Progenitor cell of endocrine pancreas (in vitro differentiated cells): ENCODE results near the gene PAX7. TPM values are rescaled to one million over a fixed set of nuclear protein-coding genes. Genes with fewer than 3 reads are reported as not detected.

Source experiments
- DNase-seq: peaks from one replicate; pipeline ENCODE4 v3.0.0; 2021; ENCODE audit warnings: low spot score; ENCODE audit not compliant: unreplicated experiment
- H3K27ac Mint-ChIP-seq: 2 replicates; pipeline ENCODE4 v1.8.0; 2021; ENCODE audit warnings: mild to moderate bottlenecking, moderate library complexity, mixed read lengths
- H3K27me3 Mint-ChIP-seq: 2 replicates; pipeline ENCODE4 v1.8.0; 2021; ENCODE audit warnings: mixed read lengths
- H3K36me3 Mint-ChIP-seq: 2 replicates; pipeline ENCODE4 v1.8.0; 2022; ENCODE audit warnings: mixed read lengths; ENCODE audit not compliant: insufficient read depth
- H3K4me1 Mint-ChIP-seq: 2 replicates; pipeline ENCODE4 v1.8.0; 2021; ENCODE audit warnings: low read depth, mixed read lengths
- H3K4me3 Mint-ChIP-seq: 2 replicates; pipeline ENCODE4 v1.8.0; 2021; ENCODE audit warnings: low read depth, mild to moderate bottlenecking, moderate library complexity, mixed read lengths
- H3K9me3 Mint-ChIP-seq: 2 replicates; pipeline ENCODE4 v1.8.0; 2021; ENCODE audit warnings: low read depth, mixed read lengths
- total RNA-seq: library from RNA; stranded (reverse); gene quantifications from 2 replicates; pipeline ENCODE4 v1.2.1, GENCODE V29; 2021
- TF ChIP-seq, protein P1 (sequence below): fragments of 200-600 bp; sonication (generic); IDR thresholded peaks from one replicate; pipeline ENCODE4 v1.5.0; 2021; ENCODE audit warnings: antibody characterized with exemption, mild to moderate bottlenecking; ENCODE audit not compliant: unreplicated experiment

PAX7 gene
- total RNA-seq, 1 donor from 2014 or later, result not detected

DNA sequence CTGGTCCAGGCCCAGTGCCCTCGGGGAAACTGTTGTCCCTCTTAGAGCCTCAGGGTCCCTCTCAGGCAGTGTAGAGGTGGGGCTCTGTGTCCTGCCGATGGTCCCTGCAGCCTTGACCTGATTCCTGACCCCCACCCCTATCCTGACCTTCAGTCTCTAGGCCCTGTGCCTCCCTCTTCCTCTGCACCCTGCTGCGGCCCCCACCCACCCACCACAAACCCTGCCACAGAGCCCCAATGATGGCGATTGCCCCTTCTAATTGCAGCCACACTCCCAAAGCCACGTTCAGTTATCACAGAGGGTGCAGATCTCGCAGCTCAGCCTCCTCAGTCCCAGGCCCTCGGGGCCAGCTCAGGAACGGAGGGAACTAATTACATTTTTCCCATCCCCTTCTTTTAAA is 99.7 kb downstream of the PAX7 start:
- Mint-ChIP-seq H3K36me3 (no peaks in the 10 kb centered on the region), H3K9me3 (no peaks in the 10 kb centered on the region), H3K4me3 (no peak overlapping the region), H3K4me1 (peaks cover 6% of the 10 kb centered on the region), H3K27me3 (peaks cover 72% of the 10 kb centered on the region), H3K27ac (no peak overlapping the region)
- TF ChIP-seq, protein P1, sequence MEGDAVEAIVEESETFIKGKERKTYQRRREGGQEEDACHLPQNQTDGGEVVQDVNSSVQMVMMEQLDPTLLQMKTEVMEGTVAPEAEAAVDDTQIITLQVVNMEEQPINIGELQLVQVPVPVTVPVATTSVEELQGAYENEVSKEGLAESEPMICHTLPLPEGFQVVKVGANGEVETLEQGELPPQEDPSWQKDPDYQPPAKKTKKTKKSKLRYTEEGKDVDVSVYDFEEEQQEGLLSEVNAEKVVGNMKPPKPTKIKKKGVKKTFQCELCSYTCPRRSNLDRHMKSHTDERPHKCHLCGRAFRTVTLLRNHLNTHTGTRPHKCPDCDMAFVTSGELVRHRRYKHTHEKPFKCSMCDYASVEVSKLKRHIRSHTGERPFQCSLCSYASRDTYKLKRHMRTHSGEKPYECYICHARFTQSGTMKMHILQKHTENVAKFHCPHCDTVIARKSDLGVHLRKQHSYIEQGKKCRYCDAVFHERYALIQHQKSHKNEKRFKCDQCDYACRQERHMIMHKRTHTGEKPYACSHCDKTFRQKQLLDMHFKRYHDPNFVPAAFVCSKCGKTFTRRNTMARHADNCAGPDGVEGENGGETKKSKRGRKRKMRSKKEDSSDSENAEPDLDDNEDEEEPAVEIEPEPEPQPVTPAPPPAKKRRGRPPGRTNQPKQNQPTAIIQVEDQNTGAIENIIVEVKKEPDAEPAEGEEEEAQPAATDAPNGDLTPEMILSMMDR, result no peak
- no peak for DNase-seq

- TF ChIP-seq, protein P1, result no peak
- DNase-seq, result no peak
- no peaks in the 10 kb centered on the region for H3K36me3 Mint-ChIP-seq
- no peak overlapping the region for H3K27ac Mint-ChIP-seq
- H3K4me3 Mint-ChIP-seq, result no peak overlapping the region
- H3K9me3 Mint-ChIP-seq, result no peaks in the 10 kb centered on the region
- H3K27me3 Mint-ChIP-seq, result peaks cover 68% of the 10 kb centered on the region
- peaks cover 5% of the 10 kb centered on the region for H3K4me1 Mint-ChIP-seq
Measured at GRCh38 chr1:18731148-18731547, 100.5 kb downstream of the PAX7 start.

- TF ChIP-seq, protein P1, result no peak
- no peak overlapping the region for H3K4me3 Mint-ChIP-seq
- no peaks in the 10 kb centered on the region for H3K9me3 Mint-ChIP-seq
- no peak overlapping the region for H3K27ac Mint-ChIP-seq
- peaks cover 5% of the 10 kb centered on the region for H3K4me1 Mint-ChIP-seq
- no peak for DNase-seq
- peaks cover 62% of the 10 kb centered on the region for H3K27me3 Mint-ChIP-seq
- H3K36me3 Mint-ChIP-seq, result no peaks in the 10 kb centered on the region
Measured at GRCh38 chr1:18731591-18732235, 101.1 kb downstream of the PAX7 start.

- peaks cover 52% of the 10 kb centered on the region for H3K27me3 Mint-ChIP-seq
- no peaks in the 10 kb centered on the region for H3K9me3 Mint-ChIP-seq
Measured at GRCh38 chr1:18732686-18733085, 102.0 kb downstream of the PAX7 start.

GRCh38 chr1:18734001-18734400 is 103.4 kb downstream of the PAX7 start:
- H3K4me3 Mint-ChIP-seq, result no peak overlapping the region
- H3K36me3 Mint-ChIP-seq, result no peaks in the 10 kb centered on the region
- peaks cover 5% of the 10 kb centered on the region for H3K4me1 Mint-ChIP-seq
- H3K9me3 Mint-ChIP-seq, result no peaks in the 10 kb centered on the region
- DNase-seq, result no peak
- H3K27me3 Mint-ChIP-seq, result peaks cover 46% of the 10 kb centered on the region
- H3K27ac Mint-ChIP-seq, result no peak overlapping the region
- TF ChIP-seq, protein P1, result no peak

More at GRCh38 chr1:18732686-18733085, 102.0 kb downstream of the PAX7 start:
- Mint-ChIP-seq H3K4me3 (no peak overlapping the region), H3K27ac (no peak overlapping the region), H3K4me1 (peaks cover 5% of the 10 kb centered on the region), H3K36me3 (no peaks in the 10 kb centered on the region)
- no peak for DNase-seq
- TF ChIP-seq, protein P1, result no peak
